NB4 (cell line): ENCODE measurements around the gene PLCXD1.

ENCODE experiments used
- CTCF ChIP-seq: IDR thresholded peaks from one replicate; pipeline ENCODE4 v1.5.1; 2012; ENCODE audit warnings: low read depth, low read length
- POLR2A ChIP-seq: IDR thresholded peaks from 2 replicates; pipeline ENCODE4 v1.6.1; 2011; ENCODE audit warnings: mild to moderate bottlenecking; ENCODE audit not compliant: insufficient read length; ENCODE audit errors: extremely low read depth

- TF ChIP-seq CTCF: no peak
- no peak for TF ChIP-seq POLR2A
Observed at GRCh38 chrX:292900-293897, 12.0 kb downstream of the PLCXD1 start.
